ENCODE data around the gene TRAPPC2L.

Gene TRAPPC2L

DNA sequence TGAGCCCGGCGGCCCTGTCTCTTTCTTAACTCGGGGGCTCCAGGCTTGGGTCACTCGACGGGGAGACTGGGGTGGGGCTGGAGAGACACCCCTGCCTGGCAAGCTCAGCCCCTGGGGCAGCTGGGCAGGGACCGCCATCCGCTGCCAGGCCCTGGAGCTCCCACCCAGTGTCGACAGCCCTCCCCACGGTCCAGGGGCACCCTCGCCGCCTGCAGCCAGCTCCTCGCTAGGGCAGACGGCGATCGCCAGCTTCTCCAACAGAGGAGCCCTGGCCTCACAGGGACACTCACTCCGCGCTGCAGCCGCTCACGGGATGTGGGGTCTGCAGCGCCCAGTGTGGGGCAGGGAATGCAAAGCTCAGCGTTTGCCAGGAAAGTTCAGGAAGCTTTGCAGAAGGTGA lies 29.2 kb upstream of the TRAPPC2L start:
- TF ChIP-seq, protein P1, sequence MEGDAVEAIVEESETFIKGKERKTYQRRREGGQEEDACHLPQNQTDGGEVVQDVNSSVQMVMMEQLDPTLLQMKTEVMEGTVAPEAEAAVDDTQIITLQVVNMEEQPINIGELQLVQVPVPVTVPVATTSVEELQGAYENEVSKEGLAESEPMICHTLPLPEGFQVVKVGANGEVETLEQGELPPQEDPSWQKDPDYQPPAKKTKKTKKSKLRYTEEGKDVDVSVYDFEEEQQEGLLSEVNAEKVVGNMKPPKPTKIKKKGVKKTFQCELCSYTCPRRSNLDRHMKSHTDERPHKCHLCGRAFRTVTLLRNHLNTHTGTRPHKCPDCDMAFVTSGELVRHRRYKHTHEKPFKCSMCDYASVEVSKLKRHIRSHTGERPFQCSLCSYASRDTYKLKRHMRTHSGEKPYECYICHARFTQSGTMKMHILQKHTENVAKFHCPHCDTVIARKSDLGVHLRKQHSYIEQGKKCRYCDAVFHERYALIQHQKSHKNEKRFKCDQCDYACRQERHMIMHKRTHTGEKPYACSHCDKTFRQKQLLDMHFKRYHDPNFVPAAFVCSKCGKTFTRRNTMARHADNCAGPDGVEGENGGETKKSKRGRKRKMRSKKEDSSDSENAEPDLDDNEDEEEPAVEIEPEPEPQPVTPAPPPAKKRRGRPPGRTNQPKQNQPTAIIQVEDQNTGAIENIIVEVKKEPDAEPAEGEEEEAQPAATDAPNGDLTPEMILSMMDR (IDR thresholded peaks at IDR 0.05; ENCODE audit: low read length, missing control alignments): no peak
- DNase-seq (ENCODE audit: low read depth): no peak
- H3K4me3 ChIP-seq (replicated peaks; ENCODE audit: low read depth, low read length): no peak overlapping the region

DNA sequence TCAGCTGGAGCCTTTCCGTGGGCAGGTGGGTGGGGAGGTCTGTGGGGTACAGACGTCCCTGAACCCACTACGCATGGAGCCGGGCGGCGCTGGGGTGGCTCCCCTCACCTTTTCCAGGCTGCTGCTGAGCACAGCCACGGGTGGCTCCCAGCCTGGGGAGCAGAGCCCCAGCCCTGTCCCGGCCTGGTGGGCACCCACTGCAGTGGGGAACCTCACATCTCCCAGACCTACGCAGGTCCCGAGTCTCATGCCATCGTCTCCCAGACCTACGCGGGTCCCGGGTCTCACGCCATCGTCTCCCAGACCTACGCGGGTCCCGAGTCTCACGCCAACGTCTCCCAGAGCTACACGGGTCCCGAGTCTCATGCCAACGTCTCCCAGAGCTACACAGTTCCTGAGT lies 28.2 kb upstream of the TRAPPC2L start:
- no peak overlapping the region for H3K4me3 ChIP-seq (replicated peaks; ENCODE audit: low read depth, low read length)
- DNase-seq (ENCODE audit: low read depth): no peak
- TF ChIP-seq, protein P1 (IDR thresholded peaks at IDR 0.05; ENCODE audit: low read length, missing control alignments): no peak

DNA sequence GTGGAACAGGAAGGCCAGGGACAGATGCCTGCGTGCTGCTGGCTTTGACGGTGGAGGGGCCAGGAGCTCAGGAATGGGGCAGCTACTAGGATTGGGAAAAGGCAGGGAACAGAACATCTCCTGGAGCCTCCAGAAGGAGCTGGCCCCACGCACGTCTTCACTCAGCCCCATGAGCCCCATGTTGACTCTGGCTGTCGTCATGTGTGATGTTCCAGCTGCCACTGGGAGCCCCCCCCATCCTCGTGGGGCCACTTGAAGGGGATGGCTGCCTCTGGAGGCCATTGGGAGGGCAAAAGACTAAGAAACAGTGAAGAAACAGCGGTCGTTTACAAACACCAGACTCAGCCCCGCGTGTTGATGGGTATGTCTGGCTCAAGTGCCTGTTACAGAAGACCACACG lies 26.7 kb upstream of the TRAPPC2L start:
- DNase-seq (ENCODE audit: low read depth): no peak
- no peak overlapping the region for H3K4me3 ChIP-seq (replicated peaks; ENCODE audit: low read depth, low read length)
- TF ChIP-seq, protein P1 (IDR thresholded peaks at IDR 0.05; ENCODE audit: low read length, missing control alignments): no peak

DNA sequence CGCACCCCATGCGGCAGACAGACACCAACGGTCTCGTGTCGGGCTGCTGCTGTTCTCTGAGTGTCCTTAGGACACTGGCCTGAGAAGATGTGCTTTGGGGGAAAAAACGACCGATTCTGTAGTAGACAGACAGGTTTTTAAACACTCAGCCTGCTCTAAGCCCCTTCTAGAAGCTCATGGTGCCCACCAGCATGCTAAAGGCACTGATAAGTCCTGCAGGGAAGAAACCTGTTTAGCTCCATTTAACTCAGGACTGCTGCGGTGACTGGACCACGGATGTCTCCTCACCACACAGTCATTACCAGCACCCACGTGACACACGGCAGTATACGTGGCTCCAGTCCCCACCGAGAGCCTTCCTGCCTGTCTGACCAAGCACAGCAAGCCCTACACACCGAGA lies 26.1 kb upstream of the TRAPPC2L start:
- TF ChIP-seq, protein P1 (IDR thresholded peaks at IDR 0.05; ENCODE audit: low read length, missing control alignments): no peak
- no peak for DNase-seq (ENCODE audit: low read depth)
- no peak overlapping the region for H3K4me3 ChIP-seq (replicated peaks; ENCODE audit: low read depth, low read length)

DNA sequence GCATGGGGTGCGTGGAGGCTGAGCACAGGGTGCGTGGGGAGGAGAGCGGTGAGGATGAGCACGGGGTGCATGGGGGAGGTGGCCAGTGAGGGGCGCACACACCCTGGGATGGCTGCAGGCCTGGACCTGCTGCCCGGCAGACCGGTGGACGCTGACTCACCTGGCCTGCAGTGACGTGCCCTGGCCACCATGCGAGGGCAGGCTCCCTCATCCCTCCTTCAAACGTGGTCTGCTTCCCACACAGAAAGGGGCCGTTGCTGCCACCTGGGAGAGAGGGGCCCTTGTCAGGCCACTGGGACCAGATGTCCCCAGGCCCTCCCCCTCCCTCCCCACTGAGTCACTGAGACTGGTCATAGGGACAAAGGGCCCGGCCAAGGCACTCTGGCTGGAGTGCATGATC lies 25.1 kb upstream of the TRAPPC2L start:
- TF ChIP-seq, protein P1 (IDR thresholded peaks at IDR 0.05; ENCODE audit: low read length, missing control alignments): no peak
- no peak for DNase-seq (ENCODE audit: low read depth)
- H3K4me3 ChIP-seq (replicated peaks; ENCODE audit: low read depth, low read length): no peak overlapping the region

DNA sequence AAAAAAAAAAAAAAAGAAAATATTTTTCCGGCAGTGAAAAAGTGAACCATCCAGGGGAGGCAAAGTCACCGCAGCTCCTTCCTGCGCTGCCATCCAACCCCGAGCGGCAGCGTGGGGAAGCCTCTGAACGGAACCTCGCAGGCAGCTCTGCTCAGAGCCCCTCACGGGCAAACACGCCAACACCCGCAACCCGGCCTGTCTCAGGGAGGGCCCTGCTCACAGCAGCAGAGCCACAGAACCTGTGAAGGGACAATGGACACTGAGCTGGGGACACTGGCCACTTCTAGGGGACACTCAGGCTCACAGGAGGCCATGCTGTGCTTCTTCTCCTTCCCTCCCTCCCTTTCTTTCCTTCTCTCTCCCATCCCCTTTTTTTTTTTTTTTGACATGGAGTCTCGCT lies 23.8 kb upstream of the TRAPPC2L start:
- TF ChIP-seq, protein P1 (IDR thresholded peaks at IDR 0.05; ENCODE audit: low read length, missing control alignments): no peak
- no peak for DNase-seq (ENCODE audit: low read depth)
- no peak overlapping the region for H3K4me3 ChIP-seq (replicated peaks; ENCODE audit: low read depth, low read length)

DNA sequence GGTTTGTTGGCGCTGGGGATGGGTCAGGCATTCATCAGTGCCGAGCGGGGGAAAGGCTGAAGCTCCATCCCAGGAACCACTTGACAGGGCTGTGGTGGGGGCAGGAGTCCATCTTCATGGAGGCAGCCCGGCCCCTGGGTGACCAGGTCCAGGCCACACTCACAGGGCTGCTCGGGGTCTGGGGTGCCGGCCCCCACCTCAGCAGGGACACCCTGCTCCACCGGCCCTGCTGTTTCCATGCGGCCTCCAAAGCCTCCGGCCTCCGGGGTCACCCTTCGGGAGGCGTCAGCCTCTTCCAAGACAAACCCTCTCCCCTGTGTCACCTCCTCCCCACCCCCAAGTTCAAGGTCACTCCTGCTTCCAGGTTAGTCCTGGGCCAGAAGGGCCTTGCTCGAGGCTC lies 22.3 kb upstream of the TRAPPC2L start:
- TF ChIP-seq, protein P1 (IDR thresholded peaks at IDR 0.05; ENCODE audit: low read length, missing control alignments): no peak
- DNase-seq (ENCODE audit: low read depth): no peak
- H3K4me3 ChIP-seq (replicated peaks; ENCODE audit: low read depth, low read length): no peak overlapping the region
